NT2/D1 (cell line): ENCODE results near the gene LRRC4C.

Source experiments
- SUZ12 ChIP-seq: IDR thresholded peaks from 2 replicates; pipeline ENCODE4 v1.6.1; 2011; ENCODE audit not compliant: insufficient read length, insufficient read depth; ENCODE audit errors: extremely low read depth
- YY1 ChIP-seq: IDR thresholded peaks from 2 replicates; pipeline ENCODE4 v1.6.1; 2011; ENCODE audit not compliant: insufficient read length, insufficient read depth

DNA sequence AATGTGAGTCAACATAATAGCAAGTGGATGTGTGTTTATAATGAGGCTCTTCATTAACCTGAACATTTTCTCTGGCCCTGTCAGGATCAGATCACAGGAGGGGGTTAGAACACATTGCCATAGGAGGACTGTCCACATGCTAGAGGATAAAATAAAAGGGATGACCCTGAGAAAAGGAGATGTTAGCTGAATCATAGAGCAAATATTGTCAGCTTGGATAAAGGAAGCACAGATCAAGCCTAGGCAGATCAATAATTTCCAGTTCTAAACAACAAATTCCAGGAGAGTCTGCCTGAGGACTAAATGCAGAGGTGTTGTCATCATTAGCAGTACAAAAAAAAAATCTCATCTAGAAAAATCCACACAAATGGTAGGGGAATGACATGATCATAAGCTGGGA, 337.9 kb downstream of the LRRC4C start:
- no peak for TF ChIP-seq SUZ12
- TF ChIP-seq YY1, result no peak
